ENCODE data around the gene RAMP1. TPM values are rescaled to one million over a fixed set of nuclear protein-coding genes. Genes with fewer than 3 reads are reported as not detected.

The RAMP1 gene
- total RNA-seq, 1 experiment from 2014 or later: 0.63 TPM

DNA sequence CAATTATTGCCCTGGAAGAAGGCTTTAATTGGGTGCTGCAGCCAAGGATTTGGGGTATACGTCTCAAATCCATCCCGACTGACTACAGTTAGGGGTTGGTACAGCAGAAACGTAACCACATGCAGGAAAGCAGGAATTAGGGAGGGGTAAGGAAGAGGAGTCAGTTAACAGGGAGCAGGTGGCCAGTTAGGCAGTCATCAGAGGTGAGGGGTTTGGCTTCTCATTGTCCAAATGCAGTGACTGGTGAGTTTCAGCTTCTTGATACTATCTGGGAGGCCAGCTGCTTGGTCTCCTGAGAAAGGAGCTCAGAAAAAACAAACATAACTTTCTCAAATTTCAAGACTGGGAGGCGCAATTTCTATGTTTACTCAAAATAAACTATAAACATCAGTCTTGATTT, 68.6 kb downstream of the RAMP1 start:
- WGBS (ENCODE audit: extremely low coverage, insufficient read length, low lambda C conversion rate): no CpG with 5 or more reads among the region's 4 CpGs
- no peak overlapping the region for H3K9ac ChIP-seq (ENCODE audit: extremely low read depth, insufficient read length, low read length)
- H3K4me2 ChIP-seq (ENCODE audit: insufficient read depth, insufficient read length, low read length): no peak overlapping the region
- no peak for DNase-seq
- H2BK5ac ChIP-seq (ENCODE audit: insufficient read length, low read length): no peak overlapping the region
- Mint-ChIP-seq H3K9me3 (peaks cover 9 to 14% of the 10 kb centered on the region in 2 experiments; a peak in 4 of 5 replicates), H3K4me1 (peaks cover under 1 to 5% of the 10 kb centered on the region in 2 experiments), H3K4me3 (no peak overlapping the region), H3K27me3 (ENCODE audit: low read depth) (peaks cover 11% of the 10 kb centered on the region), H3K27ac (no peak overlapping the region), H3K36me3 (ENCODE audit: insufficient read depth in 1 of 3, low read depth in 3 of 3) (peaks cover 0 to 6% (median 6%) of the 10 kb centered on the region in 3 experiments; a peak in 4 of 7 replicates)
- H2BK15ac ChIP-seq (ENCODE audit: low read depth, low read length): no peak overlapping the region
- H4K5ac ChIP-seq (ENCODE audit: insufficient read length, low read depth, low read length): no peak overlapping the region
- no peak overlapping the region for H2AK5ac ChIP-seq (ENCODE audit: insufficient read length, low read length)
- H2AFZ ChIP-seq (ENCODE audit: low read length): no peak overlapping the region
- no peaks in the 10 kb centered on the region for H3K79me1 ChIP-seq (ENCODE audit: insufficient read depth, low read depth, low read length, poor library complexity, severe bottlenecking)
- H3K23ac ChIP-seq (ENCODE audit: insufficient read length, low read depth, low read length): no peak overlapping the region
- H3K79me2 ChIP-seq (ENCODE audit: insufficient read depth, low read length): no peaks in the 10 kb centered on the region
- H3K27me3 ChIP-seq (ENCODE audit: insufficient read depth, low read length): no peaks in the 10 kb centered on the region
- no peaks in the 10 kb centered on the region for H3K4me1 ChIP-seq (ENCODE audit: insufficient read depth, low read length)
- no peak overlapping the region for H3K14ac ChIP-seq (ENCODE audit: insufficient read depth, low read length)
- H3K9me3 ChIP-seq (ENCODE audit: control insufficient read depth, low read depth, low read length): no peaks in the 10 kb centered on the region
- no peaks in the 10 kb centered on the region for H4K20me1 ChIP-seq (ENCODE audit: control insufficient read depth, insufficient read depth, insufficient read length)
- no peak overlapping the region for H2BK12ac ChIP-seq (ENCODE audit: insufficient read length, low read depth, low read length)
- no peak overlapping the region for H2BK20ac ChIP-seq (ENCODE audit: low read depth, low read length, poor library complexity, severe bottlenecking)
- no peak overlapping the region for H3K56ac ChIP-seq (ENCODE audit: insufficient read length, low read depth, low read length)
- H4K91ac ChIP-seq (ENCODE audit: insufficient read length, low read depth, low read length): no peak overlapping the region
- TF ChIP-seq CTCF (conservative IDR thresholded peaks at IDR 0.05): no peak
- no peak overlapping the region for H3T11ph ChIP-seq (ENCODE audit: low read length)
- no peak overlapping the region for H4K8ac ChIP-seq (replicated peaks; ENCODE audit: insufficient read length, low read depth, low read length)
- H3K23me2 ChIP-seq (ENCODE audit: insufficient read length, low read depth, low read length, poor library complexity, severe bottlenecking): no peaks in the 10 kb centered on the region
- no peak overlapping the region for H2BK120ac ChIP-seq (ENCODE audit: low read depth, low read length, poor library complexity, severe bottlenecking)
- no peak overlapping the region for H3K4ac ChIP-seq (ENCODE audit: low read depth, low read length)
- no peak overlapping the region for H3K27ac ChIP-seq (ENCODE audit: insufficient read length, low read depth, low read length)
- H3K18ac ChIP-seq (ENCODE audit: insufficient read length, low read depth, low read length): no peak overlapping the region

All from H9 (cell line).